LNCAP (cell line): ENCODE data around the gene RTBDN.

Experiments used
- TF ChIP-seq, protein P1 (sequence below): fragments of 450-650 bp; IDR thresholded peaks from 2 replicates; pipeline ENCODE4 v1.5.1; 2017; ENCODE audit warnings: mild to moderate bottlenecking

The RTBDN gene

DNA sequence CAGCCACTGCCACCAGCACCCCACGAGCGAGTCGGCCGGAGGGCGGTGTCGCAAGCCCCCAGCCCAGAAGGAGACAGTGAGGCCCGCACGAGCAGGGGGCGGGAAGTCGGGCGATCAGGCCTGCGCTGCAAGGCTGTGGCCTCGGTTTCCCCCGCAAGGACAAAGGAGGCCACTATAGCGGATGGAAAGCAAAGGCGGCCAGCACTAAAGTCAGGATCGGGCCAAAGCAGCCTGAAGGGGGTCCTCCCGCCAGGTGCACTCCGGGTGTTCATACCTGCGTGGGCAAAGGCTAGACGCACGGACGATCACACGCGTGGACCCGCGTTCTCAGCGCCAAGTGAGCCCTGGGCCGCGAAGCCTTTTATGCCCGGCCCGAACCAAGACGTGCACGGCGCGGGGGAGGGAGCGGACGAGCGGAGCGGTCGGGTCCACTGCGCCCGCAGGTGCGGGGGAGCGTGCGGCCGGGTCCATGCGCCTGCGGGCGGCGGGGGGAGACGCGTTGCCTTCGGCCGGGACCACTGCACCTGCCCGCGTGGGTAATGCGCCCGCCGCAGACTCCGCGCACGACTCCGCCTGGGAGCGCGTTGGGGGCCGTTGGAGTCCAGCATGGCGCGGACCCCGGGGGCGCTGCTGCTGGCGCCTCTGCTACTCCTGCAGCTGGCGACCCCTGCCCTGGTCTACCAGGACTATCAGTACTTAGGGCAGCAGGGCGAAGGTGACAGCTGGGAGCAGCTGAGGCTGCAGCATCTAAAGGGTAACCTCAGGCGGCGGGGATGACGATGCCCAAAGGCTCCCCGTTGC lies 32.7 kb downstream of the RTBDN start, which contains the start of the genes PRDX2 and THSD8:
PRDX2 (minus strand) TSS at position 335 of the 801 bp plus-strand sequence. CDS start 539 bp downstream, outside the sequence.
THSD8 (plus strand) TSS at position 604 of the 801 bp plus-strand sequence; CDS start at position 607, 3 bp downstream.
- TF ChIP-seq, protein P1, sequence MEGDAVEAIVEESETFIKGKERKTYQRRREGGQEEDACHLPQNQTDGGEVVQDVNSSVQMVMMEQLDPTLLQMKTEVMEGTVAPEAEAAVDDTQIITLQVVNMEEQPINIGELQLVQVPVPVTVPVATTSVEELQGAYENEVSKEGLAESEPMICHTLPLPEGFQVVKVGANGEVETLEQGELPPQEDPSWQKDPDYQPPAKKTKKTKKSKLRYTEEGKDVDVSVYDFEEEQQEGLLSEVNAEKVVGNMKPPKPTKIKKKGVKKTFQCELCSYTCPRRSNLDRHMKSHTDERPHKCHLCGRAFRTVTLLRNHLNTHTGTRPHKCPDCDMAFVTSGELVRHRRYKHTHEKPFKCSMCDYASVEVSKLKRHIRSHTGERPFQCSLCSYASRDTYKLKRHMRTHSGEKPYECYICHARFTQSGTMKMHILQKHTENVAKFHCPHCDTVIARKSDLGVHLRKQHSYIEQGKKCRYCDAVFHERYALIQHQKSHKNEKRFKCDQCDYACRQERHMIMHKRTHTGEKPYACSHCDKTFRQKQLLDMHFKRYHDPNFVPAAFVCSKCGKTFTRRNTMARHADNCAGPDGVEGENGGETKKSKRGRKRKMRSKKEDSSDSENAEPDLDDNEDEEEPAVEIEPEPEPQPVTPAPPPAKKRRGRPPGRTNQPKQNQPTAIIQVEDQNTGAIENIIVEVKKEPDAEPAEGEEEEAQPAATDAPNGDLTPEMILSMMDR = no peak

GRCh38 chr19:12800923-12801465 lies 33.4 kb downstream of the RTBDN start:
- TF ChIP-seq, protein P1 = no peak

GRCh38 chr19:12800466-12800770 lies 34.0 kb downstream of the RTBDN start:
- TF ChIP-seq, protein P1 = no peak

DNA sequence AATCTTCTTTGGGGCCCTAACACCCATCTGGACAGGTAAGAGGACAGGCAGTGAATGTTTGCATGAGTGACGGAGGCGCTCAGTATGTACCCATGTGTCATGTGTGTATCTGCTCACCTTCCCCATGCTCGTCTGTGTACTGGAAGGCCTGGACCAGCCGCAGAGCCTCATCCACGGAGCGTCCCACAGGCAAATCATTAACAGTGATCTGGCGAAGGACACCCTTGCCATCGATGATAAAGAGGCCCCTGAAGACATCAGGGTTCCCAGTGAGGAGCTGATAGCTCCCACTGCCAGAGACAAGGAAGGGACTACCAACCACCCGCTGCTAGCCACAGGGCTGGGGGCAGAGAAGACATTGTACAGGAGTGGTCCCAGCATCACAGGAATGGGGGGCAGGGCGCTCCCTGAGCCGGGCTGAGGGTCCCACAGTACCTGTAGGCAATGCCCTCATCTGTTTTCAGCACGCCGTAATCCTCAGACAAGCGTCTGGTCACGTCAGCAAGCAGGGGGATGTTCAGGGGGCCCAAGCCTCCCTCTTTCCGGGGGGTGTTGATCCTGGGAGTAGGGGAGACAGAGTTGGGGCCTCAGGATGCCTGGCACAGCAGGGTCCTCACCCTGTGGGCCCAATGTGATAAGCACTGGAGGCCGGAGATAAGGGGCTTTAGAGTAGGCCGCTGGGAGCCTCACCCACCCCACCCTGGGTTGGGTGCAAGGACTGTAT lies 34.5 kb downstream of the RTBDN start:
- TF ChIP-seq, protein P1 = no peak

GRCh38 chr19:12797141-12797587 lies 37.2 kb downstream of the RTBDN start:
- TF ChIP-seq, protein P1 = no peak

- TF ChIP-seq, protein P1 = peak; percentile 93
Observed at GRCh38 chr19:12796146-12797071, 38.0 kb downstream of the RTBDN start.

DNA sequence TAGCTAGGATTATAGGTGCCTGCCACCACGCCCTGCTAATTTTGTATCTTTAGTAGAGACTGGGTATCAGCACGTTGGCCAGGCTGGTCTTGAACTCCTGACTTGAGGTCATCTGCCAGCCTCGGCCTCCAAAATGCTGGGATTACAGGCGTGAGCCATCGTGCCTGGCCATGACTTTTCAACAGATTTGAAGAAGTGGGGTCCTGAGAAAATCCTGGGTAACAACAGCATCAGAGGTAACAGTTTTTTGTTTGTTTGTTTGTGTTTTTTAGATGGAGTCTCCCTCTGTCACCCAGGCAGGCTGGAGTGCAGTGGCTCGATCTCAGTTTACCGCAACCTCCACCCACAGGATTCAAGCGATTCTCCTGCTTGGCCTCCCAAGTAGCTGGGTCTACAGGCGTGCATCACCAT lies 39.4 kb downstream of the RTBDN start:
- TF ChIP-seq, protein P1 = no peak
